AG09319 (cell line): ENCODE results near the gene PIGW.

ENCODE experiments used
- DNase-seq: peaks from one replicate; pipeline ENCODE4 v3.0.0-alpha.2; 2010; ENCODE audit warnings: low read depth; ENCODE audit errors: extremely low read depth
- TF ChIP-seq, protein P1 (sequence below): IDR thresholded peaks from 2 replicates; pipeline ENCODE4 v1.5.1; 2011; ENCODE audit warnings: low read depth, mild to moderate bottlenecking, inconsistent platforms, low read length, moderate library complexity

The PIGW gene

DNA sequence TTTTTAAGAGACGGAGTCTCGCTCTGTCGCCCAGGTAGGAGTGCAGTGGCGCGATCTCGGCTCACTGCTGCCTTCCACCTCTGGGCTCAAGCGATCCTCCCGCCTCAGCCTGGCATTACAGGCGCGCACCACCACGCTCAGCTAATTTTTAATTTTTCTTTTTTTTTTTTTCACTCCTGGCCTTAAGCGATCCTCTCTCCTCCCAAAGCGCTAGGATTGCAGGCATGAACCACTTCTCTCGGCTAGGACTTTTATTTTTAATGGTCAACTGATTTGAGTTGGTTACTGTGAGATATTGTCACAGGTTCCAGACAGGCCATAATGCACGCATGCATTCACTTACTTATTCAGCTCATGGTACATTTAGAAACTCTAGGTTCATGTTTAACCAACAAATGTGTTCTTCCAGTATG is 888 bp downstream of the PIGW start:
- DNase-seq = no peak
- TF ChIP-seq, protein P1, sequence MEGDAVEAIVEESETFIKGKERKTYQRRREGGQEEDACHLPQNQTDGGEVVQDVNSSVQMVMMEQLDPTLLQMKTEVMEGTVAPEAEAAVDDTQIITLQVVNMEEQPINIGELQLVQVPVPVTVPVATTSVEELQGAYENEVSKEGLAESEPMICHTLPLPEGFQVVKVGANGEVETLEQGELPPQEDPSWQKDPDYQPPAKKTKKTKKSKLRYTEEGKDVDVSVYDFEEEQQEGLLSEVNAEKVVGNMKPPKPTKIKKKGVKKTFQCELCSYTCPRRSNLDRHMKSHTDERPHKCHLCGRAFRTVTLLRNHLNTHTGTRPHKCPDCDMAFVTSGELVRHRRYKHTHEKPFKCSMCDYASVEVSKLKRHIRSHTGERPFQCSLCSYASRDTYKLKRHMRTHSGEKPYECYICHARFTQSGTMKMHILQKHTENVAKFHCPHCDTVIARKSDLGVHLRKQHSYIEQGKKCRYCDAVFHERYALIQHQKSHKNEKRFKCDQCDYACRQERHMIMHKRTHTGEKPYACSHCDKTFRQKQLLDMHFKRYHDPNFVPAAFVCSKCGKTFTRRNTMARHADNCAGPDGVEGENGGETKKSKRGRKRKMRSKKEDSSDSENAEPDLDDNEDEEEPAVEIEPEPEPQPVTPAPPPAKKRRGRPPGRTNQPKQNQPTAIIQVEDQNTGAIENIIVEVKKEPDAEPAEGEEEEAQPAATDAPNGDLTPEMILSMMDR = no peak

DNA sequence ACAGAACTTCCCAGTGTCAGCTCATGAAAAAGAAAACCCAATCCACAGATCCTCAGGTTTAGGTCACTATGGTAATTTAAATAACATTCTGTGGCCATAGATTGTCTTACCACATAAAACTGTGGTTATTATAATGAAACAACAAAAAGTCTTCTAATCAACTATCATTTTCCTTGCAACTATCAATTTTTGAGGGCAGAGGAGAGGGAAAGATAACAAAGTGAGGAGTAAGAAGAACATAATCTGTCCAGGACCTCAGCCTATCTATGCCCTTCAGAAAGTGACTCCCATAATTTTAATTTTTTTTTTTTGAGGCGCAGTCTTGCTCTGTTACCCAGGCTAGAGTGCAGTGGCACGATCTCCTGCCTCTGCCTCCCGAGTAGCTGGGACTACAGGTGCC is 5.9 kb downstream of the PIGW start:
- no peak for DNase-seq
- TF ChIP-seq, protein P1 = no peak

DNA sequence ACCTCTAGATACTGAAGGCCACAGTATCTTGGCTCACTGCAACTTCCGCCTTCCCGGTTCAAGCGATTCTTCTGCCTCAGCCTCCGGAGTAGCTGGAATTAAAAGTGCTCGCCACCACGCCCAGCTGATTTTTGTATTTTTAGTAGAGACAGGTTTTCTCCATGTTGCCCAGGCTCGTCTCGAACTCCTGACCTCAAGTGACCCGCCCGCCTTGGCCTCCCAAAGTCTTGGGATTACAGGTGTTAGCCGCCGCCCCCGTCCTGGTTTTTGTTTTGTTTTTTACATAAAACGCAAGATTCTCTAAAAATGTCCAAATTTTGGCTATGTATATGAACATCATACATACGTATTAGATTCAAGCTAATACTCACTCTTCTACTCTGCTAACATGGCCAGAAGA is 8.0 kb downstream of the PIGW start:
- TF ChIP-seq, protein P1 = no peak
- no peak for DNase-seq

DNA sequence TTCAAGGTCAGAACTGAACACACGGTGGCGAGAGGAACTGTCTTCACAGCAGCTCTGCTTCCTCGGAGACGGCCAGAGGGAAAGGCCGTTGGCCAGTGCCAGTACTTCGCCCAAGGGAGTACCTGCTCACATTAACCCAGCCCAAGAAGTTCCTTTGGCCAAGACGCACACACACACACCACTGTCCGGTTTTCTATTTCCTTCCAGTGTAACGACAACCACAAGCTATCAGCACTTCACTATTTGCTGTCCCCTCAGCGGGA is 9.2 kb downstream of the PIGW start:
- no peak for DNase-seq
- TF ChIP-seq, protein P1 = peak; percentile 10

DNA sequence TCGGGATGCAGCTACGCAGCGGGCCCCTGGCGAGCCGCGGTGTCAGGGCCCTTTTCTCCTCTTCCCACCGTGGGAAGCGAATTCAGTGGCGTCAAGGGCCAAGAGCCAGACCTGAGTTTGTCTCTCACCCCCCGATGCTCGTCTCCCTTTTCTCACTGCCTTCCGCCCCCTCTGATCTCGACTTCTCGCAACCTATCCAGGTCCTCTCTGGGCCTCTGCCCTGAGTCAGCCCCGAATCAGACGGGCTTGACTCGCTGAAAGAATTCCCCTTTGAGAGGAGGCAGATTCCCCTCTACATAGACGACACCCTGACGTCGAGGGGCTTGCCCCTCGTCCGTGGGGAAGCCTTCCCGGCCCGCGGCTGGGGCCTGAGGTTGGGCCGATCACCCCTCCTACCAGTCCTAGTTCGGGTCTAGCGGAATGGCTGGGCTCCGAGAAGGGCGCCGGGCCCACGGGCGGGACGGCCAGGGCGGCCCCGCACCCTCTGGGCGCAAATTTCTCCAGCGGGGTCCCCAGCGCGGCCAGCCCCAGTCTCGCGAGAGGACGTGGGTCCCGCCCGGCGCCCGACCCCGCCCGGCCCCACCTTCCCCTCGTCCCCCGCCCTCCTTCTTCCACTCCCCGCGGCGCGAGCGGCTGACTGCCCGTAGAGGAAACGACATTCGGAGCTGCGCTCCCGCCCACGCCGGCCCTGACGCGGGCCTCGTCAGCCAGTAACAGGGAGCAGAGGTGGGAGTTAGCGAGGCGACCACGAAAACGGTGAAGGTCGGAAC is 9.7 kb downstream of the PIGW start, which contains the start of gene GGNBP2:
Gene GGNBP2, plus strand, starts transcription at position 613 of the 770 bp plus-strand sequence. CDS start 806 bp downstream, outside the sequence.
- DNase-seq = peak; percentile 80
- TF ChIP-seq, protein P1 = no peak

DNA sequence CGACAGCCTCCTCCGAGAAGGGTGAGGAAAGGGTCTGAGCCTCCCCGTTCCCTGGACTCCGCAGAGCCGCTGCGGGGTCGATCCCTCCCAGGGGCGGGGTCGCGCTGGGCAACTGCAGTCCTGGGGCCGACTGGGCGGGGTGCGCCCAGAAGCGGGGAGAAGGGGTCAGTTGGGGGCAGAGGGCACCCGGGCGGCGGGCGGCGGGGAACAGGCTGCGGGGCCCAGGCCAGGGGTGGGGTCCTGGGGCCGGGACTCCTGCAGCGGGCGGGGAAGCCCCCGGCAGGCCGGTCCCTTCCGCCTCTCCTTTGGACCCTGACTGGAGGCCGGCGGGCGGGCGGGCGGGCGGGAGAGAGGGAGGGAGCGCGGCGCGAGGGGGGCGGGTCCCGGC is 10.3 kb downstream of the PIGW start:
- TF ChIP-seq, protein P1 = no peak
- DNase-seq = no peak

DNA sequence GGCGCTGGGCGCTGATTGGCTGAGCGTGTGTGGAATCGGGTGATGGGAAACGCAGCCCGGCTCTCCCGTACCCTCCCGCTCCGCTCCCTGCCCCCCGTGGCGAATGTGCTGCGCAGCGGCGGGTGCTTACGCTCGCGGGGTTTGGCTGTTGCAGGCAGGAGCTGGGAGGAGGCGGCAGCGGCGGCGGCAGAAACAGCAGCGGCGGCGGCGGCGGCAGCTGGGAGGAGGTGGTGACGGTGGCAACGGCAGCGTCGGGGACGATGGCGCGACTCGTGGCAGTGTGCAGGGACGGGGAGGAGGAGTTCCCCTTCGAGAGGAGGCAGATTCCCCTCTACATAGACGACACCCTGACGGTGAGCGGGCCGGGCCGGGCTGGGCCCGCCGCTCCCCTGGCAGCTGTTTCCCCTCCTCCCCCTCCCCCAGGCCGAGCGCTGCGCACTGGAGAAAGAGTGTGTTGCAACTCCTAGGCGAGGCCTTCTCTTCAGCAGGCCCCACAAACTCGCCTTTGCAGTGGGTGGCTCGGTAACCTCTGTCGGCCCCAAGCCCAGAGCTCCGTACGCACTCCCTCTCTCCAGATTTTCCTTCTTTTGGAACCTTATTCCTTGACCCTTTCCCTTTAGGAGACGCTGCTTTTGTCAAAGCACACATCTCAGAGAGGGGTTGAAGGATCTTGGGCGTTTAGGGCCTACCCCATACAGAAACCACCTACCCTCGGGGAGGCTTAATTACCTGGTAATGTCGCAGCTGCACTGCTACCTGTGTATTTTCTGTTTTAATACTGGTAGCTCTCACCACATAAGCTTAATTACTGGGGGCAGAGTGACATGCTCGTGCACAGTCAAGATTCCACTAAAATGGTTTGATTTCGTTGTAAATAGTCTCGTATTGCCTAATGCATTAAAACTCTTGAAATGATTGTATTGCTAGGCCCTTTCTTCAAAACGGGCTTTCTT is 11.0 kb downstream of the PIGW start:
- TF ChIP-seq, protein P1 = no peak
- DNase-seq = peak; percentile 96
